Measurements from ENCODE around the gene ANKRD49. TPM values are rescaled to one million over a fixed set of nuclear protein-coding genes. Genes with fewer than 3 reads are reported as not detected.
A peak's percentile ranks its signal among the peaks of the same experiment; 100 is the strongest.

Gene ANKRD49
- total and polyA plus RNA-seq, 10 of the 15 experiments (the other 5 are each of a cell fraction or from before 2014, with no cell fraction given), result 19.2 to 46.6 (median 33.6) TPM

- Histone ChIP-seq H3K79me2 (ENCODE audit: control insufficient read depth, insufficient read depth, low read length) (no peaks in the 10 kb centered on the region; the same call in 1 of the 2 replicates), H4K20me1 (ENCODE audit: control insufficient read depth, insufficient read depth) (no peaks in the 10 kb centered on the region), H3K27ac (ENCODE audit: control insufficient read depth, insufficient read depth) (peak overlapping the region; percentile 79), H2AFZ (ENCODE audit: control insufficient read depth, low read depth, low read length) (no peak overlapping the region), H3K9me3 (replicated peaks; ENCODE audit: control insufficient read depth, insufficient read depth, low read length) (no peaks in the 10 kb centered on the region; the same call in 2 of the 3 replicates), H3K27me3 (replicated peaks in 1 of 2; ENCODE audit: control insufficient read depth in 2 of 2, insufficient read depth in 2 of 2, low read length in 1 of 2) (no peaks in the 10 kb centered on the region), H3K36me3 (ENCODE audit: control insufficient read depth in 2 of 2, insufficient read depth in 2 of 2, low read length in 1 of 2) (peaks cover 0 to 4% of the 10 kb centered on the region in 2 experiments; a peak in 2 of 4 replicates), H3K4me3 (peak overlapping the region; percentile 9; the same call in 1 of the 2 replicates), H3K9ac (ENCODE audit: control insufficient read depth, insufficient read depth, low read length) (no peak overlapping the region), H3K4me2 (ENCODE audit: control insufficient read depth, insufficient read depth) (peak overlapping the region; percentile 1), H3K4me1 (ENCODE audit: control insufficient read depth, insufficient read depth, low read length) (peaks cover 44% of the 10 kb centered on the region)
- intact Hi-C loops (cut with micrococcal nuclease; ENCODE audit: unreplicated experiment), result no loop called here
- BruUV-seq (replicated peaks), result no TSS peak
- in situ Hi-C loops (cut with MboI), result no loop called here
- ATAC-seq, result peak; percentile 94
- RAD21 ChIA-PET (ENCODE audit: unreplicated experiment), result interaction anchor here (1.9 kb wide), 2 partner anchors 24 to 133 kb away, joined by 4 to 12 read pairs; partner anchors contain the start of genes ANKRD49 and MRE11
- 0% methylated on average over 2 of the region's 2 CpGs for WGBS (ENCODE audit: insufficient coverage, insufficient replicate concordance, low lambda C conversion rate, missing lambda C conversion rate)
- FAIRE-seq, result peak; percentile 92
- CTCF ChIA-PET, result interaction anchor here (0.6 to 1.5 kb wide), 9 partner anchors 9 to 297 kb away, joined by 3 to 11 read pairs (median 3); partner anchors contain the start of gene ANKRD49
- POLR2A ChIA-PET, result interaction anchor here (1.4 to 2.1 kb wide), 2 partner anchors 24 to 133 kb away, joined by 3 to 6 read pairs; partner anchors contain the start of genes ANKRD49 and MRE11
- DNase-seq (ENCODE audit: low read depth, low spot score), result peak; percentile 56
- SMC1A ChIA-PET (ENCODE audit: uncharacterized antibody, unreplicated experiment), result interaction anchor here (0.6 to 2.2 kb wide), 13 partner anchors 9 to 285 kb away, joined by 3 to 9 read pairs (median 4); no protein-coding TSS in a partner anchor
- TF ChIP-seq LARP7 (IDR thresholded peaks at IDR 0.05) (no peak), JUND (IDR thresholded peaks at IDR 0.05; ENCODE audit: low read depth, low read length) (peak; percentile 60; the same call in 1 of the 2 replicates), ZNF217 (IDR thresholded peaks at IDR 0.05) (peak; percentile 16; the same call in 1 of the 2 replicates), MXI1 (IDR thresholded peaks at IDR 0.05; ENCODE audit: low read depth, low read length) (peak; percentile 41; the same call in 1 of the 2 replicates), NR2C2 (IDR thresholded peaks at IDR 0.05; ENCODE audit: borderline replicate concordance, control insufficient read depth, insufficient read length, low read depth) (no peak), BHLHE40 (IDR thresholded peaks at IDR 0.05; ENCODE audit: borderline replicate concordance in 1 of 2, low read depth in 2 of 2, low read length in 1 of 2) (peak; percentile 21 to 52; a peak in 1 of 4 replicates), CHD2 (IDR thresholded peaks at IDR 0.05; ENCODE audit: borderline replicate concordance, low read depth, low read length) (0 out of 2 replicates have a peak, but pooled peaks have one; percentile 30), CREM (IDR thresholded peaks at IDR 0.05; ENCODE audit: low read depth) (peak; percentile 77), BACH1 (IDR thresholded peaks at IDR 0.05; ENCODE audit: borderline replicate concordance) (peak; percentile 63; the same call in 1 of the 2 replicates), ZBED1 (IDR thresholded peaks at IDR 0.05; ENCODE audit: borderline replicate concordance) (0 out of 2 replicates have a peak, but pooled peaks have one; percentile 50), NFXL1 (IDR thresholded peaks at IDR 0.05; ENCODE audit: borderline replicate concordance) (no peak), POLR2AphosphoS2 (IDR thresholded peaks at IDR 0.05; ENCODE audit: low read depth, low read length) (no peak), CHD4 (IDR thresholded peaks at IDR 0.05) (no peak), SPI1 (IDR thresholded peaks at IDR 0.05; ENCODE audit: borderline replicate concordance, insufficient read depth, low read depth, low read length) (peak; percentile 94), DPF2 (IDR thresholded peaks at IDR 0.05) (peak; percentile 91), IKZF1 (conservative IDR thresholded peaks at IDR 0.05) (peak; percentile 44), BCLAF1 (IDR thresholded peaks at IDR 0.05) (no peak), MEF2A (IDR thresholded peaks at IDR 0.05; ENCODE audit: insufficient read depth, low read depth, low read length) (0 out of 2 replicates have a peak, but pooled peaks have one; percentile 52), HDAC2 (IDR thresholded peaks at IDR 0.05) (no peak), SUZ12 (IDR thresholded peaks at IDR 0.05; ENCODE audit: unreplicated experiment) (no peak), JUNB (IDR thresholded peaks at IDR 0.05) (peak; percentile 87), IRF5 (IDR thresholded peaks at IDR 0.05; ENCODE audit: borderline replicate concordance) (no peak)
Measured at GRCh38 chr11:94469416-94469815, 24.4 kb upstream of the ANKRD49 start.

Data from GM12878 (cell line).